Smooth muscle cell of the brain vasculature (primary cell): ENCODE data around the gene AKR1D1.
"Not testable (repeated sequence)": the region's sequence is repeated elsewhere in the genome, so short reads cannot be mapped to it uniquely, and the experiment has no call there.

Source experiments
- DNase-seq: peaks from one replicate; pipeline ENCODE4 v3.0.0-alpha.2; 2012; ENCODE audit warnings: low read depth, low spot score

Gene AKR1D1

DNA sequence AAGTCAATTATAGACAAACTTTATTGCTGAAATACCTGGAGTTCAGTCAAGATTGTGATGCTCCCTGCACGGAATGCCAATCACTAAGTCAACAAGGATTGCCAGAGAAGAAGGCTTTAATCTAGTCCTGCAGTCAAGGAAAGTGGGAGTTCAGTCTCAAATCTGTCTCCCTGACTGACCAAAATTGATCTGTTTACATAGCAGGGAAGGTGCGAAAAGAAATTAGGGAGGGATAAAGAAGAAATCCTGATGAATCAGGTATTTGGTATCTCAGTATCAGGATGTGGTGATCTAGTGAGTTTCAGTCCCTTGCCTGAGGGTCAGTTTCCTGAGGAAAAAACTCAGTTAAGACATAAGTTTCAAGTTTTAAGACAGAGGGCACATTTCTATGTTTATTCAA lies 2.1 kb upstream of the AKR1D1 start:
- no peak for DNase-seq

DNA sequence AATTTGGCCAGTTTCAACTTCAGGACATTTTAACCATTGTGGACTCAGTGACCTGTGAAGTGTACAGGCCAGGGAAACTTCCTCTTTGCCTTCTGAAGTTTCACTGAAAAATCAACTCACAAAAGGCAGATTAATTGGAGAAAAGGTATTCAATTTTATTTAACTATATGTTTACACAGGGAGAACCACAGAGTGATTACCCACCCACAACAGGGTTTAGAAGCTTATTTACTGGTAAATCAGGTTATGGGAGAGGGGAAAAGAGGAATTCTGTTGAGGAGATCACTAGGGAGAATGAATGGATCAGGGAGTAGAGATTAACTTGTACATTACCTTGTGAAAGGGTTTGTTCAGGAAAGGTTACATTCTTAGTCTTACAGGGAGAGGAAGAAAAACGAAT lies 1.7 kb upstream of the AKR1D1 start:
- DNase-seq = no peak

DNA sequence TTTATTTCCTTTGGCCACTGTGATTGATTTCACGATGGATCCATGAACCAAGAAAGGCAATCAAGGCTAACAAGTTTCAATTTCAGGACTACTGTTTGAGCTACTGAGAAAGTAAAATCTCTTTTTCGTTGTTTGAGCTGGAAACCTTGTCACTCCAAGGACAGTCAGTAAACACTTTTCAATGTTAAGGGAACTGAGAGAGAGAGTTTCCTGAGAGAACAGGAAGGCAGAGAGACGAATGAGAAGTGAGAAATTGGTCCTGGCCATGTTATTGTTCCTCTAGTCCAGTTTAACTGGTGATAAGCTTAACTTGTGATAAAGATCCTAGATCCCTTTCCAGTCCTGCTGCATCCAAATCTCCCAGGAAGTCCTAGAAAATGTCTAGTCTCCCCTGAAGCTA lies 909 bp upstream of the AKR1D1 start:
- DNase-seq = no peak

DNA sequence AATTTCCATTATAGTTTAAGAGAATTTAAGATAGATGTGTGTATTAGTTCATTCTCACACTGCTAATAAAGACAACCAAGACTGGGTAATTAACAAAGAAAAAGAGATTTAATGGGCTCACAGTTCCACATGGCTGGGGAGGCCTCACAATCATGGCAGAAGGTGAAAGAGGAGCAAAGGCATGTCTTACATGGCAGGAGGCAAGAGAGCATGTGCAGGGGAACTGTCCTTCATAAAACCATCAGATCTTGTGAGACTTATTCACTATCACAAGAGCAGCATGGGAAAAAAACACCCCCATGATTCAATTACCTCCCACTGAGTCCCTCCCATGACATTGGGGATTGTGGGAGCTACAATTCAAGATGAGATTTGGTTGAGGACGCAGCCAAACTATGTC lies 473 bp upstream of the AKR1D1 start:
- DNase-seq = not testable (repeated sequence)

DNA sequence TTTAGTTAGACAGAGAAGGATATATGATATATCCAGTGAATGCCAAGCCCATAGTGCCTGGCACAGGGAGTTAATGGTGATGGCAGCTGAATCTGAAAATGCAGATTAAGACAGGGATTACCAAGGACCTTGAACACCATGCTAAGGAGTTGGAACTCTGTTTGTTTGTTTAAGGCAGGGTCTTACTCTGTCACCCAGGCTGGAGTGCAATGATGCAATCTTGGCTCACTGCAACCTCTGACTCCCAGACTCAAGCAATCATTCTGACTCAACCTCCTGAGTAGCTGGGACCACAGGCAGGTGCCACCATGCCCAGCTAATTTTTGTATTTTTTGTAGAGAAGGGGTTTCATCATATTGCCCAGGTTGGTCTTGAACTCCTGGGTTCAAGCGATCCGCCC lies 1.6 kb downstream of the AKR1D1 start:
- no peak for DNase-seq

DNA sequence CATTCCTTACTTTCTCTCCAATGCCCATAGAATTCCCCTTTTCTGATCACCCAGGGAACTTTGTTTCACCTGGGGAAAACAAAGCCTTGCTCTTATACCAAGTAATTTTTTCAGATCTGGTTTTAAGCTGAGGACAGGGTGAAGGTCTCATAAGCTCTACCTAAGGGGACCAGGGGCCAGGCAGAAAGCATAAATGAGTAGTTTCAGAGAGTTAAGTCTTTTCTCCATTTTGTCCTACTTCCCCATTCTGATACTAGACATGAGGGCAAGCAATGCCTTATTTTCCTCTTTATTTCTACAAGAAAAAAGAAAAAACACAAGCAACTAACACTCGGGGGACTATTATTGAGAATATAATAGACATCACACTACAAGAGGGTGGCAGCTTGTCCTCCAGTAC lies 2.9 kb downstream of the AKR1D1 start:
- DNase-seq = no peak

DNA sequence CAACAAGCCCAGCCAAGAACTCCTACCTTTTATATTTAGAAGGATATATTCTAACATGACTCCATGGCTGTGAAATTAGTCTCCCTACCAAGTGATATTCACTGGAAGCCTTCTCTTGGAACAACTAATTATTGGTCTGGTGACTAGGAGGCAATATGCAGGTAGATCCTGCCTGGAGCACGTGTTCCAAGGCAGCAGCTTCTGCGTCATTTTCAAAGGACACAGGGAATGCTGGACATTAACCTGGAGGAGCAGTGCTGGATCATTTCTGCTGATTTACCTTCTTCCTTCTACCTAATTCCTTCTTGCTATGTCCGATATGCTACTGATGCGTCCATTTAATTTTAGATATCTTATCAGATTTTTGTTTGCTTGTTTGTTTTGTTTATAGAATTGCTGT lies 5.6 kb downstream of the AKR1D1 start:
- no peak for DNase-seq

DNA sequence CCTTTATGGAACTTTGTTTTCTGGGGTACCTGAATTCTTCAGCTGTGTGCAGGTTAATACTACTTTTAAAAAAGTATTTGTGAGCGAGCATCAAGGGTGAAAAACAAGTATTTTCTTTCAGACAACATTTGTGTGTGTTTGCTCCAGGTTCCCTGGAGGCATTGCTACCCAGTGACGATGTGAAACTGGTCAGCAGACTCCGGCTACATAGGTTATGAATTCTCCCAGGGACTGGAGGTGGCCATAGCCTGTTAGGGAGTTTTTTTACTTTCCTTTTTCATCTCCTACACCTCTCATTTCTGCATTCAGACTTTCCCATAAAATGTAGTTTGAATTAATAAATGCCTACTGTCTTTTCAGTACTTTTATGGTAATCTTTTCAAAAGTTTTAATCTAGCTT lies 7.6 kb downstream of the AKR1D1 start:
- DNase-seq = no peak

DNA sequence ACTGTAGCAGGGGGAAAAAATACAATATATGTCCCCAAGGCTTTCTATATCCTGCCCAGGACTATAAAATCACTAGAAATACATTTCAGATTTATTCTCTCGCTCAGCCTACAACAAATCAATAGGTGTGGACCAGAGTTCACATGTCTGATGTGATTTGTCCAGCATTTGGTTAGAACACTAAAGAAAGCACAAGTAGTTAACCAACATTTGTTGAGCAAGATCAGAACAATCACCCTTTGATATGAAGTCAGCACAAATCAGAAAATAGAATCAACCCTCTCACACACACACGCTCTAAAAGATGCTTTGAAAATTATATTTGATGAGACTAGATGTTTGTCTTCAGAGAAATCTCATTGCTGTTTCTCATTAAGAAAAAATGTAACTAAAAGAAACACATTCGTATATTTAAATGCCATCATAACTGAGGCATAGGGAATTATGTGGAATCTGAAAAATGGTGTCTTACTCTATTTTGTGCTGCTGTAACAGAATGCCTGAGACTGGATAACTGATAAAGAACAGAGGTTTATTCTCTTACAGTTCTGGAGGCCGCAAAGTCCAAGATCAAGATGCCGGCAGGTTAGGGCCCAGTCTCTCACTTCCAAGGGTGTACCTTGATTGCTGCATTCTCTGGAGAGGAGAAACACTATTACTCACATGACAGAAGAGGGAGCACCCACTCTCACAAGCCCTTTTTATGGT lies 10.5 kb downstream of the AKR1D1 start:
- DNase-seq = no peak

DNA sequence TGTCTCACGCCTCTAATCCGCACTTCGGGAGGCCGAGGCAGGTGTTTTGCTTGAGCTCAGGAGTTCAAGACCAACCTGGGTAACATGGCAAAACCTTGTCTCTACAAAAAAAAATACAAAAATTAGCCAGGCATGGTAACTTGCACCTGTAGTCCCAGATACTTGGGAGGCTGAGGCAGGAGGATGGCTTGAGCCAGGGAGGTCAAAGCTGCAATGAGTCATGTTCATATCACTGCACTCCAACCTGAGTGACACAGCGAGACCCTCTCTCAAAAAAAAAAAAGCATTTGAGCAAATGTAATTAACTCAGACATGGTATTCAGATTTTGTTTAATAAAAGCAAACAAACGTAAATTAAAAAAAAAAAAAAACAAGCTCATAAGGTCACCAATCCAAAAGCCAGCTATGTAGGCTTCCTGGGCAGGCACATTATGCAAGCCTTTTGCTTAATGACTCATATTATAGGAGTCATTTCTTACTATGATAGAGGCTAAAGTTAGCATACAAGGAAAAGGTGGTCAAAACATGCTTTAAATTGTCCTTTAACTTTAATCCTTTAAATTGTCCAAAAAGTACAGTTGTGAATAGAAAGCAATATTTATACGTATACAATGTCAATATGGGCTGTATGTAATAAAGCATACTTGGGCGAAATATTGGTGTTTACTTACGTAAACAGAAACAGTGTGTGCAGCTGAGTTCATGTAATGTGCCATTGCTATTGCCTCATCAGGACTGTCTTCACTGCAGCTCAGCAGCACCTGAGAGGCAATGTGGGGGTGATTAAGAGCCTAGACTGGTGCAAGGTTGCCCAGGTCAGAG lies 13.0 kb downstream of the AKR1D1 start:
- no peak for DNase-seq

DNA sequence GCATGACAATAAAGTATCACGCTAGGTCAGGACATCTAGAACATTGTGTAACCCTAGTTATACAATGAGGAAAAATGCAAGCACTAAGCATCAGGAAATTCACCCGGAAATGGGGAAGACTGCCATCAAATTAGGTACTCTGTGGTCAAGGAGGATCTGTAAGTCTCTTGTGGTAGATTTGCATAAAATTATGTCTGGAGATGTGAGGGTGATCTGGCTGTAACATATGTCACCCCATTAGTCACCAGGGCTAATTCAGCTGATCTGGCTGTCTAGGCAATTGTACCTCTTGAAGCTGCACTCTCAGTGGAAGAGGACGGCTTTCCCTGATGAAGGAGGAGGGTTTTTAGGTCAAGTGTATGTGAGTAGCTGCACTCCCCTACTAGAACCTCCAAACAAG lies 14.8 kb downstream of the AKR1D1 start:
- DNase-seq = no peak

DNA sequence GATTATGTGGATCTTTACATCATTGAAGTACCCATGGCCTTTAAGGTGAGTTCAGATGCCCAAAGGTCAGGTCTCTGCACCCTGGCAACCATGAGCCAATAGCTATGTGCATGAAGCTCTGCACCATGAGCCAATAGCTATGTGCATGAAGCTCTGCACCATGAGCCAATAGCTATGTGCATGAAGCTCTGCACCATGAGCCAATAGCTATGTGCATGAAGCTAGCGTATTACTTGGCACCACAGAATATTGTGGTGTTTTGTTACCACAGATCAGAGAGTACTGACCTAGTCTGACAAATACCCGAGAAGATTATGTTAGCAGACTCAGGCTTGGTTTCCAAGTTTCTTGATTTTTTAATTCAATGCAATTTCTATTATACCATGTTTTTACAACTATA lies 15.6 kb downstream of the AKR1D1 start:
- not testable (repeated sequence) for DNase-seq

DNA sequence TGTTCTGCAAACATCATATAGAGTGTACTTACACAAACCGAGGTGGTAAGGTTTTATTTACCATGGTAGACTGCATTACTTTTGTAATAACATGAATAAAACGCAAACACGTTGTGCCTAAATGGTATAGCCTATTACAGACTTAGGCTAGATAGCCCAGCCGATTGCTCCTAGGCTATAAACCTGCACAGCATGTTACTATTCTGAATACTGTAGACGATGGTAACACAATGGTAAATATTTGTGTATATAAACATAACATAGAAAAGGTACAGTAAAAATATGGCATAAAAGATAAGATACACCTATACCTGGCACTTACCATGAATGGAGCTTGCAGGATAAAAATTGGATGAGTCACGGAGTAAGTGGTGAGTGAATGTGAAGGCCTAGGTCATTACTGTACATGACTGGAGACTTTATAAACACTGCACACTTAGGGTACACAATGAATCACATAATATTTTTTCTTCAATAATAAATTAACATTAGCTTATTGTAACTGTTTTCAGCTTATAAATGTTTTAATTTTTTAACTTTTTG lies 16.3 kb downstream of the AKR1D1 start:
- DNase-seq = no peak

DNA sequence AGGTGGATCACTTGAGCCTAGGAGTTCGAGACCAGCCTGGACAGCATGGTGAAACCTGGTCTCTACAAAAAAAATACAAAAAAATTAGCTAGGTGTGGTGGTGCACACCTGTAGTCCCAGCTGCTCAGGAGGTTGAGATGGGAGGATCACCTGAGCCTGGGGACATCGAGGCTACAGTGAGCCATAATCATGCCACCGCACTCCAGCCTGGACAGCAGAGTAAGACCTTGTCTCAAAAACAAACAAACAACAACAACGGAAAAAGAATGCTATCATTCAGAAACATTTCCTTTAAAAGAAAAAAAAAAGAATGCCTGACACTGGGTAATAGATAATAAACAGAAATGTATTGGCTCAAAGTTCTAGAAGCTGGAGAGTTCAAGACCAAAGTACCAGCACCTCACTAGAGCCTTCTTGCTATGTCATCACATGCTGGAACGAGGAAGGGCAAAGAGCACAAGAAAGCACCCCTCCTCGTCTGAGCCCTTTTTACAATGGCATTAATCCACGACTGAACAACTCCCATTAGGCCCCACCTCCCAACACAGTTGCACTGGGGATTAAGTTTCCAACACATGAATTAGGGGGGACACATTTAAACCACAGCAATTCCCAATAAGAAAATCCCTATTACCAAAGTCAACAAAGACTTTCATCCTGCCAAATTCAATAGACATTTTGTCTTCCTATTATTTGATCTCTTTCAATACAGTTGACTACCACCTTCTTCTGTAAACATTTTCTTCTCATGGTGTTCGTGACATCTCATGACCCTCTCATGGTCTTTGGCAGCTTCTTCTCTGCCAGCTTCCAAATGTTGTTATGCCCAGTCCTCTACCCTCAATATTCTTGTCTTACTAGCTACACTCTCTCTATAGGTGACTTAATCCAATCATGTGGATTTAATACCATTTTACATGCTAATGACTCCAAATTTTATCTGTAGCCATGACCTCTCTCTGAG lies 20.0 kb downstream of the AKR1D1 start:
- no peak for DNase-seq

DNA sequence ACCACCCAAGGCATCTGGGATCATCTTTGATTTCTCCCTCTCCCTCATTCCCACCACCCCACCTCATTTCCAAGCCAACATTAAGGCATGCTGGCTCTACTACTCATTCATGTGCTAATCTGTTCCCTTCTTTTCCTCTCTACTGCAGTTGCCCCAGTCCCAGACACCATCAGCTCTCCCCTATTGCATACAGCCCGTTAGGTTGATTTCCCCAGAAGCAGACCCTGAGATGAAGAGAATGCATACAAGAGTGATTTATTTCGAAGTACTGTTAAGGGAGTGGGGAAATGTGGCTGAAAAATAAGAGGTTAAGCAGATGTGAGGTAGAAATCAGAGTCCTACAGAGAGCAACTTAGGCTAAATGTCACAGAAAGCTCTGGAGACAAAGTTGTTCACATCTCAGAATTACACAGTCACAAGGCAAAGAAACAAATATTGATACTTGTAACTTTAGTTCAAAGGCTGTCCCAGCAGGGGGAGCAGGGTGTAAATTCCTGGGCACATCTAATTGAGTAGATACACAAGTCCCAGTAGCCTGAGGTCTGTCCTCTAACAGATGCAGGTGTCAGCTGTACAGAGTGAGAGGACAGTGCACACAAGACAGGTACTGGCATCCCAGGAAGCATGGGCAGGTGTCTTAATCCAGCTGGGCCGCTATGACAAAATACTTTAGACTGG lies 20.9 kb downstream of the AKR1D1 start:
- DNase-seq = no peak

DNA sequence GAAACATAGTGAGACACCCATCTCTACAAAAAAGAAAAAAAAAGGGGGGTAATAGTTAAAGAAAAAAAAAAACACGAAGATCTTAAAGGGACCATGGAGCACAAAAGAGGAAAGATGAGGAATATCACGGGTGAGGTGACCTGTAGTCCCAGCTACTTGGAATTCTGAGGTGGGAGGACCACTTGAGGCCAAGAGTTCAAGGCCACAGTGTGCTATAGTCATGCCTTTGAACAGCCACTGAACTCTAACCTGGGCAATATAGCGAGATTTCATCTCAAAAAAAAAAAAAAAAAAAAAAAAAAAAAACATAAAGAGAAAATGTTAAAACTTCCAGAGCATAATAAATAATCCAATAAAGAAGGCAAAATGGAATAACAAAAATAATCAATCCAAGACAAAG lies 23.6 kb downstream of the AKR1D1 start:
- DNase-seq = no peak

DNA sequence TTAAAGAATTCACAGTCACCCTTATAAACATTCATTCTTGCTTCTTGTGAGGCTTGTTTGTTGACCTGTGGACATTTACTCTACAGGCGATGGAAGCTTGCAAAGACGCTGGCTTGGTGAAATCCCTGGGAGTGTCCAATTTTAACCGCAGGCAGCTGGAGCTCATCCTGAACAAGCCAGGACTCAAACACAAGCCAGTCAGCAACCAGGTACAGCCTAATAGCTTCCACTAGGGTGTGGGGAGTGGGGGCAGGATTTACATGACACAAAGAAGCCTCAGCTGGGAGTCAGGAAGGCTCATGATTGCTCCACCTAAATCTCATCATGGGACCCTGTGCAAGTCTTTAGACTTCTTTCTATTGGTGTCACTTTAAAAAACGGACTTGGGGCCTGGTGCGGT lies 29.0 kb downstream of the AKR1D1 start:
- no peak for DNase-seq

DNA sequence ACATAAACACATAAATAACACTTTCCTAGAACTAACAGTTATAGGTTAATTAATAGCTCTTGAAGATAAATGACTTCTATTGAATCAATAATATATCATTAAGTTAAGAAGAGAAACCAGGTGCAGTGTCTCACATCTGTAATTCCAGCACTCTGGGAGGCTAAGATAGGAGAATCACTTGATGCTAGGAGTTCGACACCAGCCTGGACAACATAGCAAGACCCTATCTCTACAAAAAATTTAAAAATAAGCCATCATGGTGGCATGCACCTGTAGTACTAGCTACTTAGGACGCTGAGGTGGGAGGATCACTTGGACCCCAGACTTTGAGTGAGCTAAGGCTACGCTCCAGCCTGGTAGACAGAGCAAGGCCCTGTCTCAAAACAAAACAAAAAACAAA lies 38.8 kb downstream of the AKR1D1 start:
- no peak for DNase-seq

DNA sequence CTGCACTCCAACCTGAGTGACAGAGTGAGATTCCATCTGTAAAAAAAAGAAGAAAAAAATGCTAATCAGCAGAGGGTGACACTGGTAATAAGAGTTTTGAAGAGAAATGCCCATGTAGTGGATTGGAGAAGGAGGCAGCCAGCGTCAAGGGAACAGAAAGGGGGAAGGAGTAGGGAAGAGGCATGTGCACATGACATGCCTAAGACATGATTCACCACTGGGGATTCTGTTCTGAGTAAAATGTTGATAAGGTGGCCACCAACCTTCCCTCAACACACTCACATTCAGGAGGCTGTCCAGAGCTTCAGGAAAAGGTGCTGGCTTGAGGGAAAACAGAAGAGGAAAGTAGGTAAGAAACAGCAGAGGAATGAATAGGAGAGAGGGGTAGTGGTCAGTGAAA lies 39.9 kb downstream of the AKR1D1 start:
- DNase-seq = no peak

DNA sequence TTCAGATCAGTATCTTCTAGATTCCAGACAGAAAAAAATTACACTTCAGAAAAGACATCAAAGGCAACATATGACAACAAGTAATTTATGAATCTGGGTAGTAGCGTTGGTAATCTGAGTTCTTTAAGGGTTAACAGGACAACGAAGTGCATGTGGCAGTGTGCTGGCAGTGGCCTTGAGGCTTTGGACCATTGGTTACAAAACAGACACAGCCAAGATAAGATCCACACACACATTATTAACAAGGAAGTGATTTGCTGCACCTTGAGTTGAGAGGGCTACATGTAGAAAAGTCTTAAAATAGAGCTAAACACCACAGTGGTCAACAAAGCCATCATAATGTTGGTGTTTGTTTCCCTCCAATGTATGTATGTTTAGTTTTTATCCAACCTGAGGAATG lies 40.6 kb downstream of the AKR1D1 start:
- DNase-seq = no peak

DNA sequence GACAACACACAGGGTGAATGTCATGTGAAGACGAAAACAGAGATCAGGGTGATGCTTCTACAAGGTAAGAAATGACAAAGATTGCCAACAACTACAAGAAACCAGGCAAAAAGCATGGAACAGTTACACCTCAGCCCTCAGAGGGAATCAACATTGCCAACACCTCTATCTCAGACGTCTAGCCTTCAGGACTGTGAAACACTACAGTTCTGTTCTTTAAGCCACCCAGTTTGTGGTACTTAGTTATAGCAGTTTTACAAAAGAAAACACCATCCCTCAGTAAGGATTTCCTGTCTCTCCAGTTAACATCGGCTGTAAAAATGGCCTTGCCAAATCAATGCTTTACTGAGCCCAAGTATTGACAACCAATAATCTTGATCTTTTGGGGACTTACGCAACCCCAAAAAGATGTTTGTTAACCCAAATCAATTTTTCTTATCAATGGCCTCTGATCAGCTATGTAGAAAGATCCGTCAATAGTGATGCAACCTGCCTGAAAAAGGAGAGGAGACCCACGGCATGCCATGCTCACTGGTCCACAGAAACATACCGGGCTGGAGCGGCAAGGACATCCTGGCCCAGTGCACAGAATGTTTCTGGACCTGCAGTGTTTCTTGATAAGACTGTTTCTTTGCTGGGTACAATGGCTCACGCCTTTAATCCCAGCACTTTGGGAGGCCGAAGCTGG lies 44.0 kb downstream of the AKR1D1 start:
- DNase-seq = no peak
